CD1c-positive myeloid dendritic cell (primary cell): ENCODE data around the gene CGA.
"Not testable (repeated sequence)": the region's sequence is repeated elsewhere in the genome, so short reads cannot be mapped to it uniquely, and the experiment has no call there.

Experiments
- DNase-seq: peaks from one replicate; pipeline ENCODE4 v3.0.0-alpha.2; 2016; ENCODE audit errors: extremely low spot score

The CGA gene

DNA sequence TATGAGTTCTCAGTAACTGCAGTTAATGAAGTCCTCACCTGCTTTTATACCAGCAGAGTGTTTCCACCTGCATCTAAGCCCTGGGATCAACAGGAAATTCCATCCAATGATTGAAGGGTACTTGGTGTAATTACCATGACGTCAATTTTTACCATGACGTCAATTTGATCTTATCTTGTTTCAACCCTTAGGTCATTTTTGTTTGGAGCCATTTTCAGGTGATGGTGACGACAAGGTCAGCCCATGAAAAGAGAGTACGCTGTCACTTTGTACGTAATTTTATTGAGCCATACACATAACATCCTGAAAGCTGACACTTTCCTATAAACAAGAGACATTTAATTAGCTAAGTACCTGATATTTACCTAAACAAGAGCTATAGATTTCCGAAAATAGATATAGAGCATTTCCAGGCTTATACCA is at the start of gene CGA:
CGA (minus strand) TSS at position 20 of the 423 bp plus-strand sequence. CDS start 6,906 bp downstream, outside the sequence.
- DNase-seq = no peak

DNA sequence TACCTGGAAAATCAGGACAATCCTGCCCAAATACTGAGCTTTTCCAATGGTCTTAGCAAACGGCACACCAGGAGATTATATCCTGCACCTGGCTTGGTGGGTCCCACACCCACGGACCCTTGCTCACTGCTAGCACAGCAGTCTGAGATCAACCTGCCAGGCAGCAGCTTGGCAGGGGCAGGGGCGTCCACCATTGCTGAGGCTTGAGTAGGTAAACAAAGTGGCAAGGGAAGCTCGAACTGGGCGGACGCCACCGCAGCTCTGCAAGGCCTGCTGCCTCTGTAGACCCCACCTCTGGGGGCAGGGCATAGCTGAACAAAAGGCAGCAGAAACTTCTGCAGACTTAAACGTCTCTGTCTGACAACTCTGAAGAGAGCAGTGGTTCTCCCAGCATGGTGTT is 45.0 kb upstream of the CGA start:
- DNase-seq = not testable (repeated sequence)

DNA sequence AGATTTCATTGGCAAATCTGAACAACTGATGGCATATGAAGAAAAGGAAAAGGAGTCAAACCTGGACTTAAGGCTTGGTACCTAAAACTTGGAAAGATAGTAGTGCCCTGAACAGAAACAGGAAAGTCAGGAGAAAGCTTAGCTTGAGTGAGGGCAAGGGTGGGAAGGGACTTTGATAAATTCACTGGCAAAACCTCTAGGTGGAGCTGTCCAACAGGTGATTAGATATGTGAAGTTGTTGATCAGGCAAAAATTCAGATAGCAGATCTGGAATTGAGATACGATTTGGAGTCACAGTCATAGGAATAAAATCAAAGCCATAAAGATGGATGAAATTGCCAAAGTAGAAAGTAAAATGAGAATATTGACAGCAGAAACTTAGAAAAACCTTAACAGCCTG is 44.3 kb upstream of the CGA start:
- peak; percentile 76 for DNase-seq

DNA sequence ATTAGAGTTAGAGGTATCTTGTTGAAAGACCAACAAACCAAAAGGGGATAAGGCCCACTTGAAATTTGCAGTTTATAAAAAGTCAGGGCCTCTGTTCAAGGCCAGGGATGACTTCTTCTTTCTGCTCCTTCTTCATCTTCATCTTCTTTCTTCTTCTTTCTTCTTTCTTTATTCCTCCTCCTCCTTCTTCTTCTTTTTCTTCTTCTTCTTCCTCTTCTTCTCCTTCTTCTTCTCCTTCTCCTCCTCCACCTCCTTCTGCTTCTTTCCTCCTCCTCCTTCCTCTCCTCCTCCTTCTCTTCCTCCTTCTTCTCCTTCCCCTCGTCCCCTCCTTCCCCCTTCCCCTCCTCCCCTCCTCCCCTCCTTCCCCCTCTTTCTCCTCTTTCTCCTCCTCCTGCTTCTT is 42.1 kb upstream of the CGA start:
- DNase-seq = no peak

DNA sequence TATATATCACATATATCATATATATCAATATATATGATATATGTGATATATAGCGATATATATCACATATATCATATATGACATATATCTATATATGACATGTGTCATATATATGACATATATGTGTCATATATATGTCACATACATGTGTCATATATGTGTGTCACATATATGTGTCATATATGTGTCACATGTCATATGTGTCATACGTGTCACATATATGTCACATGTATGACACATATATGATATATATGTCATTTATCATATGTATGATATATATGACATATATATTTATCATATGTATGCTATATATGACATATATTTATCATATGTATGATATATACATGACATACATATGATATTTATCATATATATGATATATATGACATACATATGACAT is 32.8 kb upstream of the CGA start:
- DNase-seq = no peak

DNA sequence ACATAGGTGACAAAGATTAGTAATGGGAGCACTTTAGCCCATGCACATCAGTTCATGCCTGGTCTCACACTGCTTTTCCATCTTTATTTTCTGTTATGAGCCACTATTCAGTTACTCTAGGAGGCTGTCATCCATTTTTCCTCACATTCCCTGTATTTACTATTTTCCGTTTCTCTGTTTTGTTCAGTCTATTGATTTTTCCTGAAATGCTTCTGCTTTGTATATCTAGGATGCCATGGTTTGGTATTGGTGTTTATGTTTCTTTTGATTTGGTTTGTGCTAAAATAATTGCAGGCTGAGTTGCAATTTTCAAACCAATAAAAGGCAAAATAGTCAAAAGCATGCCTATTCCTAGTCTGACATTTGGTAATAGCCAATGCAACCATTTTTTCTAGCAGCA is 31.6 kb upstream of the CGA start:
- DNase-seq = no peak

DNA sequence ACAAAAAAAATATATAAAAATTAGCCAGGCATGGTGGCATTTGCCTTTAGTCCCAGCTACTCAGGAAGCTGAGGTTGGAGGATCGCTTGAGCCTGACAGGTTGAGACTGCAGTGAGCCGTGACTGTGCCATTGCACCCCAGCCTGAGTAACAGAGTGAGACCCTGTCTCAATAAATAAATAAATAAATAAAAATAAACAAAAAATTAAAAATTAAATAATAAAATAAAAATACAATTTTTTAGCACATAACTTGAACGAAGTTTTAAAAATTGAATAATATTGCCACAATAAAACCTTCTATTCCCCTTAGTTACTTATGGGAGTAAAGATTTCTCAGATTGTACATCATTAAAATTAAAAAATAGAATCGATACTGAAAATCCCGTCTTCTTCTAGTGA is 29.2 kb upstream of the CGA start:
- DNase-seq = no peak

DNA sequence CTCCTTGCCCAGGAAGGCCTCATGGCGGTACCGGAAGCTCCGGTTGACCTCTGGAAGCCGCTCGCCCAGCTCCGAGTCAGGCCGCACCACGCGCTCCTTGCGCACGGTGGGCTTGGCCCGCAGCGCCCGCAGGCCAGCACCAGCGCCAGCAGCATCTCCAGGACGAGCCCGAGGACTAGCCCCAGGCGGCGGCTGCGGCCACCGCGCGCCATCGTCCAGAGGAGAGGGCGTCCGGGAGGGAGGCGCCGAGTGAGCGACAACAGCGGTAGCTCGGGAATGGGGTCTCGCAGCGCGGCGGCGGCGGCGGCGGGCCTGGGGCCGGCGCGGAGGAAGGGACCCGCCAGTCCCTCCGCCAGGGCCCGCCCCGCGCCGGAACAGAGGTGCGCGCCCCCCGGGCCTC is 27.6 kb upstream of the CGA start:
- DNase-seq = no peak

DNA sequence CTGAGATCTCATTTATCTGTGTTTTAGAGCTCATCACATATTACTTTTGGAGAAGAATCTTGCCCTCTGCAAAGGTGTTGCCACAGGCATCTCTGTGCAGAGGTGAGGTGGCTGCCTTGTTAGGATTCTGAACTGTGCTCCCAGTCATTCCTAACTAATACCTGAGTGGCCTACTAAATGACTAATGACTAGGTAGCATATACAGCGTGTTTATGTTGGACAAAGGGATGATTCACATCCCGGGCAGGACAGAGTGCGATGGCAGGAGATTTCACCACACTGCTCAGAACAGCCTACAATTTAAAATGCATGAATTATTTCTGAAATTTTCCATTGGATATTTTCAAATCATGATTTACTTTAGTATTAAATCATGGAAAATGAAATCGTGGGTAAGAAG is 23.1 kb upstream of the CGA start:
- no peak for DNase-seq

DNA sequence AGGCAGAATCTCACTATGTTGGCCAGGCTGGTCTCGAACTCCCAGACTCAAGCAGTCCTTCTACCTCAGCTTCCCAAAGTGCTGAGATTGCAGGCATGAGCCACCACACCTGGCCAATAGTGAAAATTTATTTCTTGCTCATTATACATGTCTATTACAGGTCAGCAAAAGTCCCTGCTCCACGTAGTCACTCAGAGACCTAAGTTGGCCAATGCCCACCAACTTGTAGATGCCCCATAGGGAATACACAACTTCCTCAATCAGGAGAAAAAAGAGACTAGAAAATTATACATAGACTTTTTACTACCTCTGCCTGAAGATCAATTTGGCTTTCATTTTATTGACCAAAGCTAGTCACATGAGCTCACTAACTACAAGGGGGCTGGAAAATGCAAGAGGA is 22.0 kb upstream of the CGA start:
- DNase-seq = no peak

DNA sequence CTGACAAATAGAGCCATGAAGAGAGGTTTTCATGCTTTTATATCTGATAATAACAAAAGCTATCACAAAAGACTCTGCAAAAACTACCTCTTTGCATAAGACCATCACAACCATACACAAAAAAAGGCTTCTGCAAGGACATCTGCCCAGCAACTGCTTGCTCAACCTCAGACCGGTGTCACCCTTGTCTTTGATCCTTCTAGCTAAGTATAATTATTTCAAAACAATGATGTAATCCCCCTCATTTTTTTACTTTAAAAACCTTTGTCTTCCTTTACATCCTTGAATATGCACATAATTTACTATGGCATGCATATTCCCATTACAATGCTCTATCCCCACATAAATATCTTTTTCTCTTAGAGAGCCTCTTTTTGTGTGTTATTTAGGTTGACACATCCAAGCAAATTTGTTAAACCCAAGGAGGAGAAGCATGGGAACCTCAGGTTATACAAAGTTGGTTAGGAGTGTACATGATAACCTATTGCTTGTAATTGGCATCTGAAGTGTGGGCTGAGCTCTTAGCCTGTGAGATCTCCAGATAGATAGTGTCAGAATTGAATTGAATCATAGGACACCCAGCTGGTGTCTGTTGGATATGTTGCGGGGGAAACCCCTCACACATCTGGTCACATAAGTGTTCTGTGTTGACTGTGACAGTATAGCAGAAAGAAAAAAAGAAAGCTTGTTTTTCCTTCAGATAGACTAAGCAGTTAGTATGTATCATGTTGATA is 20.7 kb upstream of the CGA start:
- DNase-seq = no peak

DNA sequence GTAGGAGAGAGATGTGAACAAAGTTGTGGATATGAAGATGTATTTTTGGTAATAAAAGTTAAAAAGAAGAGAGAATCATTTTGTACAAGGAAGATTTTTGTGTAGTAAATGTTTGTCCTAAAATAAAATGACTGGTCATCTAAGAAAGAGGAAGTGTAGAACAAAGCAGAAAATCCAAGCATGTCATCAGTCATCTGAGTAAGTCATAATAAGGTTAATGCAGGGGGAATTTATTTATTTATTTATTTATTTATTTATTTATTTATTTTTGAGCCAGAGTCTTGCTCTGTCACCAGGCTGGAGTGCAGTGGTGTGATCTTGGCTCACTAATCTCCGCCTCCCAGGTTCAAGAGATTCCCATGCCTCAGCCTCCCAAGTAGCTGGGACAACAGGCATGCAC is 15.7 kb upstream of the CGA start:
- DNase-seq = peak; percentile 48

DNA sequence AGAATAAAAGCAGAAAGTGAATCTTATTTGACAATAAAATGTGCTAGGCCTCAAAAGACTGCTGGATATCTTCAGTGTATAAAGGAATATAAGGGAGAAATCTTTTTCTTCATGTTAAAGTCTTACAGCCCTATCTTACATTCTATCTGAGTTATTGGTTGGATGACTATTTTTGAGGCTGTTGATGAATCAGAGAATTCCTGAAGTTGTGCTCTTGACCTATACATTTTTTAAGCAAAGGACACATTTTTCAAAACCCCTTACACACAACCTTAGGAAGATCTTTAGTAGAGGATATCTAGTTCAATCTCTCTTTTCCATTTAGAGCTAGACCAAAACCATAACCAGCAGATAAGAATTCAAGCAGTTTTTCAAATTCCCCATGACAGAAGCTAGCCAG is 10.9 kb upstream of the CGA start:
- DNase-seq = no peak

DNA sequence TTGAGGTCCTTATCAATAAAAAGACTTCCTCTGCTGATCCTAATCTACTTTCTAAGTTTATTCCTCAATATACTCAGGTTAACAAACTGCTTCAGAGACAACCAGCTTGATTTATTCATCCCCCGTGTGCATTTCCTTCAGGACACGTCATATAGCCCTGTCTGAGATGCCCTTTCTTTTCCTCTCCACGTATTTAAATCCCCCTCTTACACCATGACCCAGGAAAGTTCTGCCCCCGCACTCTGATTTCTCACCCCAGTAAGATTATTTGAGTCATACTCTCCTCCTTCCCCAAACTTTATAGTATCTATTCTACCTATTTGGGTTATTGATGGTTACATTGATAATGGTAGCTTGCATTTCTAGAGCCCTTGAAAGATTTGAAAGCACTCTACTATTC is 9.8 kb upstream of the CGA start:
- DNase-seq = no peak

DNA sequence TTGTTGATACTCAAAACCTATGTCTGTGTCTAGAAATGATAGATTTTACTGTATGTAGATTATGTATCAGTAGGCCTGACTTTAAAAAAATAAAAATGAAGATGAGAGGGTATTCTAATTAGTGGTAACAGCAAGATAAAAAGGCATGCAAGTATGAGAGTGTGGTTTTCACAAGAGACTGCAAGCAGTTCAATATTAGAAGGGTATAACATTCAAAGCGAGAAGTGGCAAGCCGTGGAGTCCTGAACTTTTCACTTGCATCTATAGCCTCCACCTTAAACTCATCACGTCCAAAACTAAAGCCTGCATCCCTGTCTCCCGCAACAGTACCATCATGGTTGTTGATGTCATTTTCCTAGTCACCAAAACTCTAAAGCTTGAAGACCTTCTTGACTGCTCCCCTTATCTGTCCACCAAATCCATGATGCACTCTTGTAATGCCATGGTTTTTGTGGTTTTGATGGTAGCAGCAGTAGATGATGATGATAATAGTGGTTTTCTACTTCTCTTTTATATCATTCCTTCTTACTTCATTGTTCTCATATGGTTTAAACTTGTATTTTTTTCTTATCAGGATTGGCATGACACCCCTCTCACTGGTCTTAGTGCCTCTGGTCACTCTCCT is 9.2 kb upstream of the CGA start:
- DNase-seq = no peak

DNA sequence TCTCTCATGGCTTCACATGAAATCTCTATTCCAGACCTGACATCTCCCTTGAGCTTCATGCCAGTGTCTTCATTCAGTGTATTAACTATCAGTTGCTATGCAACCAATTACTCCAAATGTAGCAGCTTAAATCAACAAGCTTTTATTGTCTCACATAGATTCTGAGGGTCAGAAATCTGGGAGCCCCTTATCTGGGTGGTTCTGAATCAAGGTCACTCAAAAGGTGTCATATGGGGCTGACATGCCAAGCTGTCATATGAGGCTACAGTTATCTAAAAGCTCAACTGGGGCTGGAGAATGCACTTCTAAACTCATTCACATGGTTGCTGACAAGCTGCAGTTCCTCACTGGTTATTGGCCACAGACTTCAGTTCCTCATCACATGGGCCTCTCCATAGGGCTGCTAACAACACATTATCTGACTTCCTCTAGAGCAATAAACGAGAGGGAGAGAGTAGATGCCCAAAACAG is 7.3 kb upstream of the CGA start:
- peak; percentile 43 for DNase-seq

DNA sequence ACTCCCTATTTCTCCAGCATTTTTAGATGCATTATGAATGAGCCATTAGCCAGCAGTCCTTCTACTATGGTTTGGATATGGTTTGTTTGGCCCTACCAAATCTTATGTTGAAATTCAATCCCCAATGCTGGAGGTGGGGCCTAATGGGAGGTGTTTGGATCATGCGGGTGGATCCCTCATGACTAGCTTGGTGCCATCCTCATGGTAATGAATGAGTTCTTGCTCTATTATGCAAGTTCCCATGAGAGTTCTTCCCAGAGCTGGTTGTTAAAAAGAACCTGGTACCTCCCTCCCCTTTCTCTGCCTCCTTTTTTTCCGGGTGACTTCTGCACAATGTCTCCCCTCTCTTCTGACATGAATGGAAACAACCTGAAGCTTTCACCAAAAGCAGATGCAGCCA is 6.2 kb upstream of the CGA start:
- DNase-seq = no peak

DNA sequence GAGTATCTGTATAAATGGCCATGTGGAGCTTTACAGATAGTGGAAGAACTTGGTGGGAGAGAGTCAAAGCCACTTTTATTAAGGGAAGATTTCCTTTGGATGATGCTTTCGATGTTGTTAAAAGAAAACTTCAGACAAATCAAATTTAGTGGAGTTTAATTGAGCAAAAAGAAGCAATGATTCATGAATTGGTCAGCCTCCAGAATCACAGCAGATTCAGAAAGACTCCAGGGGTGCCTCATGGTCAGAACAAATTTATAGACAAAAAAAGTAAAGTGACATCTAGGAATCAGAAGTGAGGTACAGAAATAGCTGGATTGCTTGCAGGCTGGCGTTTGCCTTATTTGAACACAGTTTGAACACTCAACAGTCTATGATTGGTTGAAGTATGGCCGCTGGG is 5.3 kb upstream of the CGA start:
- DNase-seq = no peak

DNA sequence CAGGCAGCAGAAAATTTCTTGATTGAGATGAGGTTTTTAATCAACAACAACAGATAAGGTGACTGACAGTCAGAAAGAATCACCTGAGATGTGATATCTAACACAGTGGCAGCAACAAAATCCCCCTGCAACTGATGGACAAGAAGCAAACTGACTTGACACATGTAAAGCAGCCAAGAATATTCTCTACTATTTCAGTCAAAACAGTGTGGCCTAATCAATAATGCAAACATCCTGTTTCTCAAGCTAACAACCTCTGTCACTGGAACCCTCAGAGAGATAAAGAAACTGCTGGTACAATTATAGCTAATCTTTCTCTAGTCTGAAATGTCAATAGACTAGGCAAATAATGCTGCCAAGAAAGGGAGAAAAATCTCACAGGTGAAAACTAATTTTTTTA is 4.6 kb upstream of the CGA start:
- no peak for DNase-seq

DNA sequence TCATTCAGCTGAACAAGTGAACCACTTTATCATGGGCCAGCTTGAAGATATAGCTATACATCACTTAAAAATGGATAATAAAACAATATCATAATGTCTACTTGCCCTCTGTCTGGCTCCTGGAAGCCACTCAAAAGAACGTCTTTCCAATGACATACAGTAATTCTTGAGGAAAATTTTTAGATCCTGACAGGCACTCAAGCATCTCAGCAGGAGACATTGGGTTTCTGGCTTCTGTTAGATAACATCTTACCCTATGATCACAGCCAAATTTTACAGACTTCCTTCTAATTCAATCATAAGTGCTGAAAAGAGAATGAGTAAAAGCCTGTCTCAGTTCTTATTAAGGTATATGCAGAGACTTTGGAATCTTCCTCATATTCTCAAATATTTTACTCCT is 330 bp downstream of the CGA start:
- no peak for DNase-seq

DNA sequence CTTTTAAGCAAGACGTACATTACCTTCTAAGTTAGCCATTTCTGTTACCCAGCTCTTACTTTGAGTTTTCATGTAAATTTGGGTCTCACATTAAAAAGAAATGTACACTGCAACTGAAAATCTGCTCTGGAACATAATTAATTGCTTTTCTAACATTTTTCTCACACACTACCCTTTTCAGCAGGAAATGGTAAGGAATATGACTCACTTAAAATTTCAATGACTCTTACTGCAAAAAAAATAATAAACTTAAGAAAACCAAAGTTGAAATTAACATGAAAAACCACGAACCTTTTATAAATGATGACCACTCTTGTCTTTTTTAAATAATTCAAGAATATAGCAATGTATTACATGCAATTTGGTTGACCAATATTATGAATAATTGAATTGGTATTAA is 1.3 kb downstream of the CGA start:
- no peak for DNase-seq

DNA sequence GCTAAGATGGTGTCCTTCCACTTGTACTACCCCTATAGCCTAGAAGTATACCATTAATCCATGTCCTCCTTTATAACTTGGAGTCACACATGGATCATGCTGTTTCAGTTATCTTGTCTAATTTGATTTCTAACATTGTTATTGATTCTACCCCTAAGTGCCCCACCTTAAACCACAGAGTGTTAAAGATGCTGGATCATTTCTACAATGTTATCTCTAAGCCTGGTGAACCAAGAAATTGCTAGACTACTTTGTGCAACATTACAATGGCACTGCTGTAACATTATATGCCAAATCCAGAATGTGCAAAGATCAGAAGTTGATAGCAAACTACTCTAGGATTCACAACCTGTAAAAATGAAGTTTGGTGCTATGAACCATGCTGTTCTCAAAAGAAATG is 1.7 kb downstream of the CGA start:
- DNase-seq = no peak

DNA sequence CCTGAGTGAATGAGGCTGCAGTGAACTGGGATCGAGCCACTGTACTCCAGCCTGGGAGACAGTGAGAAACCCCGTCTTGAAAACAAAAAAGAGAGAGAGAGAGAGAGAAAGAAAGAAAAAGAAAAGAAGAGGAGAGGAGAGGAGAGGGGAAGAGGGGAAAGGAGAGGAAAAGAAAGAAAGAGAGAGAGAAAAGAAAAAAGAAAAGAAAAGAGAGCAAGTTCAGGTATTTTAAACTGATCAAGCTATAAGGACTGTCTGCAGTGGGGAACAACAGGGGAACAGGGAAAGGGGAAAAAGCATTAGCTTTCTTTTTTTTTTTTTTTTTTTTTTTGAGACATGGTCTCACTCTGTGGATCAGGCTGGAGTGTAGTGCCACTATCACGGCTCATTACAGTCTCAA is 2.5 kb downstream of the CGA start:
- DNase-seq = no peak

DNA sequence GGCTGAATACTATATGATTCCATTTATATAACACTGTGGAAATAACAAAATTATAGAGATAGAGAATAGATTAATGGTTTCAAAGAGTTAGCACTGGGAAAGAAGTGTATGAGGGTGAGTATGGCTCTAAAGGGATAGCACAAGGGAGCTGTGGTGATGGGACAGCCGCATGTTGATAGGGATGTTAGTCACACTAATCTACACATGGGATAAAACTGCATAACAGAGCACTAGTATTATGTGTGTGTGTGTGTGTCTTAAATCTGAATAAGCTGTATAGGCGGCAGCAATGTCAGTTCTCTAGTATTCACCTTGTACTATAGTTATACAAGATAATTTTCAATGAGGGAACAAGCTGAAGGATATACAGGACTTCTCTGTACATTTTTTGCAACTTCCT is 5.8 kb downstream of the CGA start:
- no peak for DNase-seq
